Thyroid gland (tissue), 4 donors: ENCODE results near the gene NPIPA5.
"Not testable (repeated sequence)": the region's sequence is repeated elsewhere in the genome, so short reads cannot be mapped to it uniquely, and the experiment has no call there.

ENCODE experiments used
- CTCF ChIP-seq, 6 experiments: fragments of 200-600 bp in 3 of 6; fragments of 450-650 bp in 3 of 6; sonication (generic) in 3 of 6; IDR thresholded peaks; one replicate each; pipeline ENCODE4 v1.5.1; 2016 to 2019; ENCODE audit warnings: antibody characterized with exemption in 6 of 6, mild to moderate bottlenecking in 2 of 6, inconsistent platforms in 1 of 6, moderate library complexity in 1 of 6
- POLR2A ChIP-seq, 2 donors: fragments of 450-650 bp; IDR thresholded peaks; one replicate each; pipeline ENCODE4 v1.6.1; 2017; ENCODE audit warnings: antibody characterized with exemption in 2 of 2, mild to moderate bottlenecking in 2 of 2, moderate library complexity in 1 of 2

GRCh38 chr16:15321221-15321620, 56.9 kb downstream of the NPIPA5 start:
- TF ChIP-seq POLR2A, CTCF (IDR thresholded peaks at IDR 0.05): not testable (repeated sequence)
